GM12873 (cell line): ENCODE results near the gene RAB4A.

Source experiments
- TF ChIP-seq, protein P1 (sequence below): IDR thresholded peaks from 2 replicates; pipeline ENCODE4 v1.5.1; 2012; ENCODE audit warnings: low read depth, mild to moderate bottlenecking, moderate library complexity, low read length, control low read depth; ENCODE audit not compliant: insufficient read depth; ENCODE audit errors: missing control alignments

RAB4A gene

DNA sequence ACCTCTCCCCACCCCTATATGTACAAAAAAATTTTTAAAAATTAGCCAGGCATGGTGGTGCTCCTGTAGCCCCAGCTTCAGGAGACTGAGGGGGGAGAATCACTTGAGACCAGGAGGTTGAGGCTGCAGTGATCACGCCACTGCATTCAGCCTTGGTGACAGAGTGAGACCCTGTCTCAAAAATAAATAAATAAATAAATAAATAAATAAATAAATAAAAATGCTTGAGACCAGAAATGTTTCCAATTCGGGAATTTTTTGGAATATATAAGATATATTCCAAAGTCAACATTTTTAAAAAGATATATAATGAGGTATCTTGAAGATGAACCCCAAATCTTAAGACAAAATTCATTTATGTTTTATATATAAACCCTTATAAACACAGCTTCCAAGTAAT is 42.4 kb upstream of the RAB4A start:
- TF ChIP-seq, protein P1, sequence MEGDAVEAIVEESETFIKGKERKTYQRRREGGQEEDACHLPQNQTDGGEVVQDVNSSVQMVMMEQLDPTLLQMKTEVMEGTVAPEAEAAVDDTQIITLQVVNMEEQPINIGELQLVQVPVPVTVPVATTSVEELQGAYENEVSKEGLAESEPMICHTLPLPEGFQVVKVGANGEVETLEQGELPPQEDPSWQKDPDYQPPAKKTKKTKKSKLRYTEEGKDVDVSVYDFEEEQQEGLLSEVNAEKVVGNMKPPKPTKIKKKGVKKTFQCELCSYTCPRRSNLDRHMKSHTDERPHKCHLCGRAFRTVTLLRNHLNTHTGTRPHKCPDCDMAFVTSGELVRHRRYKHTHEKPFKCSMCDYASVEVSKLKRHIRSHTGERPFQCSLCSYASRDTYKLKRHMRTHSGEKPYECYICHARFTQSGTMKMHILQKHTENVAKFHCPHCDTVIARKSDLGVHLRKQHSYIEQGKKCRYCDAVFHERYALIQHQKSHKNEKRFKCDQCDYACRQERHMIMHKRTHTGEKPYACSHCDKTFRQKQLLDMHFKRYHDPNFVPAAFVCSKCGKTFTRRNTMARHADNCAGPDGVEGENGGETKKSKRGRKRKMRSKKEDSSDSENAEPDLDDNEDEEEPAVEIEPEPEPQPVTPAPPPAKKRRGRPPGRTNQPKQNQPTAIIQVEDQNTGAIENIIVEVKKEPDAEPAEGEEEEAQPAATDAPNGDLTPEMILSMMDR: no peak

DNA sequence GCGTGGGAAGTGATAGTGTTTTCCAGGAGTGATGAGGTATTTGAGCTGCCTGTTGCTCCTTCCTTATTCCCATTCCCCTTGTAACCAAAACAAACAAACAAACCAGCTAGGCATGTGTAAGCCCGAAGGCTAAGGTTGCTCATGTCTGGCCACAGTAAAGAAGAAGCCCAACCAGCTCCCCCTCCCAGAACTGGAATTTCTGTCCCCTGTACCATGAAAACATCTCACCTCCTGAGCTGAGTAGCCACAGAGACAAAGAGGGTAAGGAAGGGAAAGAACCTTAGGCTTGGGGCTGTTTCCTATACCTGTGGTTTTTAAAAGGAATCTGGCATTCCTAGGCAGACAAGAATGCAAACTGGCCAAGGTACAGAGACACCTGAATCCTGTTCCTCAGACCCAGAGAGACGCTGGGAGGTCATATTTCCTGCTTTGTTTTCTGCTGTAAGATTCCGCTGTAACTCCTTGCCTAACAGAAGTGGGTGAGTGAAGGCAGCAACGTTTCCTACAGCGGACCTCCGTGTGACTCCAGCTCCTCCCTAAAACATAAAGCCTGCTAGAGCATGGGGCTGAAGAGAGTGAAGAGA is 41.7 kb upstream of the RAB4A start:
- TF ChIP-seq, protein P1: no peak

DNA sequence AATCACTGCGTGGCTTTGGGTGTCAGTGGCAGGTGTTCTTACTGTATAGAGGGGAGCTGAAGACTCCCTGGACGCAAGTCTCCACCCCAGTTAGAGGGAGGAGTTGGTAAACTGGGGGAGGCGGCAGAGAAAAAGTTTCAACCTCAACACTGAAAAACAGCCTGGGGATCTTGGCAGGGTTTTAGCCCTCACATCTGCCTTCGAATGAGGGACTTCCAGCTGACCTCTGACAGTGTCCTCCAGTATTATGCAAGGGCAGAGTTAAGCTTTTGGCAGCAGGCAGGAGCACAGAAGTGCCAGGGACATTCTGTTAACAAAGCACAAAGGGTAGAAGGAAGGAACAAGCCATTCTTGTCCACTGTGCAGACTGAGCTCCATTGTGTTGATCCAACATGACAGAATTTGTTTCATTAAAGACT is 41.2 kb upstream of the RAB4A start:
- TF ChIP-seq, protein P1: no peak

DNA sequence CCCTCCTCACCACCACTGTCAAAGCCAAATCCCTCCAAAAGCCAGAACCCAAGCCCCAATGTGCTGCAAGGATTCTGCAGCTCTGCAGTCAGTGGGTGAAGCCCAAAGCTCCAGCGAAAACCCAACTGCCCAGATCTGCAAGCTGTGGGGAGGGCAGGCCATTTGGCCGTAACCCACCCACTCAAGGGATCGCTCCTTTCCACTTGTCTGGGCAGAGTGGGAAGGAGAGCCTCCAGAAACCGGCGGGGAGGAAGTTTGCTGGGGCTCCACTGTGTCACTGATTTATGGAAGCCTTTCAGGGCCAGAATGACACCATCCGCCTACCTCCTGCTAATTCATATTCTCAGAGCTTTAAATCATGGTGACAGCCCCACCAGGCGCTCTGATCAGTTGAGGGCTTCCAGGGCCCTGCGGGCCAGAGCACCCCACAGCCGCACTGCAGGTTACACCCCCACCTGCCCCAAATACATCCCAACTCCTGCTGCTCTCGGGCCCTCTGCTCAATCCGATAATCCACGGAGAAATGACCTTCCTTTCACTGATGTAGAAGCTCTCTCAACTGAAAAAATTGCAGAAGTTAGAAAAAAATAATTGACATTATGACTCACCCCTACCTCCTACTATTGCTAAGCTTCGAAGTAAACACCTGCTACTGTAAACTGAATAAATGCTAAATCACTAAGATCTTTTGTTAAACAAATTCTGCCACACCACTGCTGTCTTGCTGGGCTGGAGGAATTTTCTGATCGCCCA is 40.6 kb upstream of the RAB4A start:
- TF ChIP-seq, protein P1: no peak

DNA sequence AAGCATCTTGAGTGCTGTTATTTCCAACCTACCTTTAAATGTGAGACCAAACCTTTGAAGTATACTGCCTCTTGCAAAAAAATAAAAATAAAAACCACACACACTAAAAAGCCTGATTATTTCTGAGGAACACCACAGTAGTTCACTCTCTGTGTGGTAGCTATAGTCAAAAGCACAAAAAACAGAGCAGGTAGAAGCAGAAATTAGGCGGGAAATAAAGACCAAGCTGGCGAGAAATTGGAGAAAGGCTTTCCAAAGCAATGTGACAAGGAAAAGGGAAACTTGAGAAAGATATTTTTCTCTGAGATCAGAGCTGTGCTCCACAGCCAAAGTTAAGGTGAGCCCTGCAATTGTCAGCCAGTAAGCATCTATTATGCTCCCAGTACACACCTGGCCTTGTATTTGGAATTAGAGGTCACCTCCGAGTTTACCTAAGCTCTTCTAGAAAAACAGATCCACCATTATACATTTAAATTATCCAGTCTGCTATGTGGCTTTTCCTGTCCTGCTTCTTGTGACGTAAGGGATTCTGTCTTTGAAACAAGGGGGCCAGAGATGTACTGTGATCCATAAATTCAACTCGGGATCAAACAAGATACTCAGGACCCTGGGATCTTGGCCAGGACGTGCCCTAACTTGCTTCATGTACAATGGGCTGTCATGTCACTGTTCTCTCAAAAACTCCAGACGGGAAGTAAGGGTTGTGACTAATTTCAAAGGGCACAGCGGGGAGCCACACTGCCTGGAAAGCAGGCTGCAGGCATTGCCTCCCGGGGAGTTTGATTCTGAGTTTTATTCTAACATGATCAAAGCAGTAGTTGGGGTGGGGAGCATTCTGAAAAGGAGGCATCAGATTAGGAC is 39.8 kb upstream of the RAB4A start:
- TF ChIP-seq, protein P1: no peak

DNA sequence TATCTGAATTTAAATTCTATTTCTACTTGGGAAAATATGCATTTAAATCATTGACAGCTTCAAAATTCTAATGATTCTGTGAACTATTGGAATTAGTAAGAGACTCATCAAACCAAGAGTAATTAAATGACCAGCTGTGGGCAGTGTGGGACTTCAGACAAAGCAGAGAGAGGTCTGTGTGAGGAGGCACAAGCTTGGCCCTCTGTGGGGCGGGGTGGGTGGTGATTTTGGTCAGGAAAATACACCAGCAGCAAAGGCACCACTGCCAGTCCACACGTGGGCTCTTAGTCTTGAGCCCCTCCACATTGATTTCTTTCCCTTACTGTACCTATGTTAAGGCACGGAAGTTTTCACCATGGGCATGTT is 39.2 kb upstream of the RAB4A start:
- TF ChIP-seq, protein P1: no peak

DNA sequence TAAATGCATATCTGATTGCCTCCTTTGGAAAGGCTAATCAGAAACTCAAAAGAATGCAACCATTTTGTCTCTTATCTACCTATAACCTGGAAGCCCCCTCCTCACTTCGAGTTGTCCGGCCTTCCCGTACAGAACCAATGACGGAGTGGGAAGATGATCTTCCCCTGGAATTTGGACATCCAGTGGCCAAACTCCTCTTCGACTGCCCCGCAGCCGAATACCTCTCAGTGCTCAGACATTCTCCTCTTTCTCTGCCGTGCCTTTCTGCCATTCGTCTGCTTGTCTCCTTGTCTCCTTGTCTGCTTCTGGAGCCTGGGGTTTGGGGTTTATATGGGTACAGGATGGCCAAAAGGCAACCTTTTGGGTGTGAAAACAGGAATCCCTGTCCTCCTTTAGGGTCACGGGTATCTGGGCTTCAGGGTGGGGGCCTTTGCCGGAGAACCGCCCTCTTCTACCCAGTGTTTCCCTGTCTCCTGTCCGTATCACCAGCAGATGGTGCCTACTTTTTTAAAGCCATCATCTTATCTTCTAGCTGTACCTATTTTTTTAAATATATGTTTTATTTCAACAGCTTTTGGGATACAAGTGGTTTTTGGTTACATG is 35.9 kb upstream of the RAB4A start:
- TF ChIP-seq, protein P1: no peak
